ENCODE measurements around the gene POR.

POR gene

DNA sequence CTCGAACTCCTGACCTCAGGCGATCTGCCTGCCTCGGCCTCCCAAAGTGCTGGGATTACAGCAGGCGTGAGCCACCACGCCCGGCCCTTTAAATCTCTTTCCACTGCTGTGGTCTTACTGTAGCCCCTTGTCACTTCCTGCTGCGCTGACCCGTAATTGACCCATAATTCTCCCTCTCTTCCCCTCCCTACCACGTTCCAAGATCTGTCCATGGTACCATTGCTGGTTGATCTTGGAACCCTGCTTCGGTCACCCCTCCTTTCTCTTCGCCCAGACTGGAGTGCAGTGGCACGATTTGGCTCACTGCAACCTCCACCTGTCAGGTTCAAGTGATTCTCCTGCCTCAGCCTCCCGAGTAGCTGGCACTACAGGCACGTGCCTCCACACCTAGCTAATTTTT, 6.5 kb downstream of the POR start:
- no peak for TF ChIP-seq POLR2A (IDR thresholded peaks at IDR 0.05; ENCODE audit: extremely low read depth, insufficient read length)
- TF ChIP-seq, protein P1, sequence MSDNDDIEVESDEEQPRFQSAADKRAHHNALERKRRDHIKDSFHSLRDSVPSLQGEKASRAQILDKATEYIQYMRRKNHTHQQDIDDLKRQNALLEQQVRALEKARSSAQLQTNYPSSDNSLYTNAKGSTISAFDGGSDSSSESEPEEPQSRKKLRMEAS (IDR thresholded peaks at IDR 0.05; ENCODE audit: low read depth, low read length), result peak; percentile 39; the same call in 1 of the 2 replicates
- H3K4me3 ChIP-seq (ENCODE audit: low read depth, low read length), result no peak overlapping the region

GRCh38 chr7:75922966-75923603, 8.1 kb downstream of the POR start:
- no peak for DNase-seq (ENCODE audit: low read depth)
- no peak overlapping the region for H3K4me3 ChIP-seq (ENCODE audit: low read depth, low read length)
- TF ChIP-seq CTCF (IDR thresholded peaks at IDR 0.05; ENCODE audit: low read depth, low read length), result no peak
- TF ChIP-seq POLR2A (IDR thresholded peaks at IDR 0.05; ENCODE audit: extremely low read depth, insufficient read length), result no peak
- TF ChIP-seq MYC (IDR thresholded peaks at IDR 0.05; ENCODE audit: low read depth, low read length), result no peak
- TF ChIP-seq, protein P1 (IDR thresholded peaks at IDR 0.05; ENCODE audit: low read depth, low read length), result no peak

More for the DNA sequence above, 6.5 kb downstream of the POR start:
- DNase-seq (ENCODE audit: low read depth), result peak; percentile 53

DNA sequence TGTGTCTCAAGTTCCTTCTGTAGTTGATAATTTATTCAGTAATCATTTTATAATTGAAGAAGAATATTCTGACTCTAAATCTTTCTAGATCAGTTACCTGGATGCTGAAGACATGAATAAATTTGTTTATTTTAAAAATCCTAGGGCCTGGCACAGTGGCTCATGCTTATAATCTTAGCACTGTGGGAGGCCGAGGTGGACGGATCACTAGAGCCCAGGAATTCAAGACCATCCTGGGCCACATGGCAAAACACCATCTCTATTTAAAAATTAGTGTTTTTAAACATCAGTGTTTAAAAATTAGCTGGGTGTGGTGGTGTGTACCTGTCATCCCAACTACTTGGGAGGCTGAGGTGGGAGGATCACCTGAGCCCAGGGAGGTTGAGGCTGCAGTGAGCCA, 9.3 kb downstream of the POR start:
- no peak for DNase-seq (ENCODE audit: low read depth)
- TF ChIP-seq, protein P1 (IDR thresholded peaks at IDR 0.05; ENCODE audit: low read depth, low read length), result no peak
- TF ChIP-seq MYC (IDR thresholded peaks at IDR 0.05; ENCODE audit: low read depth, low read length) (no peak), POLR2A (IDR thresholded peaks at IDR 0.05; ENCODE audit: extremely low read depth, insufficient read length) (no peak), CTCF (IDR thresholded peaks at IDR 0.05; ENCODE audit: low read depth, low read length) (no peak)
- H3K4me3 ChIP-seq (ENCODE audit: low read depth, low read length), result no peak overlapping the region

DNA sequence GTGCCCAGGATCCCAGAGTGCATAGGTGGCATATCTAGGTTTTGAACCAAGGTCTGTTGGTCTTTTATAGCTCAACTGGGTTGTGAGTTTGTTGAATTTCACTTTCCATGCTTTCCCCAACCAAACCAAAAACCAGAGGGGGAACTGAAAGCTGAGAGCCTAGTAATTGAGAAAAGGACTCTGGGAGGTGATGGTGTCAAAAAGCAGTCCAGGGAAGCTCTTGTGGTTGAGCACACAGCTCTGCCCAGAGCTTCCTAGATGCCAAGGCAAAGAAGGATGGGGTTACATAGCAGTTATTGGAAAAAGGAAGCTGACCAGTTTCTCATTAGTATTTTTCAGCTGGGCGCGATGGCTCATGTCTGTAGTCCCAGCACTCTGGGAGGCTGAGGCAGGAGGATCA, 9.9 kb downstream of the POR start:
- peak; percentile 30 for DNase-seq (ENCODE audit: low read depth)
- TF ChIP-seq CTCF (IDR thresholded peaks at IDR 0.05; ENCODE audit: low read depth, low read length) (no peak), MYC (IDR thresholded peaks at IDR 0.05; ENCODE audit: low read depth, low read length) (no peak), POLR2A (IDR thresholded peaks at IDR 0.05; ENCODE audit: extremely low read depth, insufficient read length) (no peak)
- TF ChIP-seq, protein P1 (IDR thresholded peaks at IDR 0.05; ENCODE audit: low read depth, low read length), result no peak
- no peak overlapping the region for H3K4me3 ChIP-seq (ENCODE audit: low read depth, low read length)

- no peak for DNase-seq (ENCODE audit: low read depth)
- H3K4me3 ChIP-seq (ENCODE audit: low read depth, low read length), result no peak overlapping the region
- no peak for TF ChIP-seq CTCF (IDR thresholded peaks at IDR 0.05; ENCODE audit: low read depth, low read length)
- TF ChIP-seq, protein P1 (IDR thresholded peaks at IDR 0.05; ENCODE audit: low read depth, low read length), result no peak
- TF ChIP-seq MYC (IDR thresholded peaks at IDR 0.05; ENCODE audit: low read depth, low read length), result no peak
- no peak for TF ChIP-seq POLR2A (IDR thresholded peaks at IDR 0.05; ENCODE audit: extremely low read depth, insufficient read length)
These were observed 10.9 kb downstream of the POR start for GRCh38 chr7:75925717-75926435.

DNA sequence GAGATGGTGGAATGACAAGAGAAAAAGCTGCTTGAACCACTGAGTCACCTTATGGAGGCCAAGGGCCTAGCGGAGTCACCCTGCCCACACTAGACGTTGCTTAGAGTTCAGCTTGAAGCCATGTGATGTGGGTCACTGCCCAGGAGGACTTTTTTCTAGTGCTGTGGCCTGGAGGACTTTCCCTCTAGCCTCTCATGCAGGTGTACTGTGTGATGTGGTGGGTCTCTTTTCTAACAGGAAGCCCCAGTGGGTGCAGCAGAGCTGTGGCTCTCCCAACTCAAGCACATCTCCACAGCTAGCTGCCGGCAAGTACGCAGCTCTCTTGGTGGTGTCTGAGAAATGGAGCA, 13.6 kb downstream of the POR start:
- no peak overlapping the region for H3K4me3 ChIP-seq (ENCODE audit: low read depth, low read length)
- no peak for TF ChIP-seq POLR2A (IDR thresholded peaks at IDR 0.05; ENCODE audit: extremely low read depth, insufficient read length)
- TF ChIP-seq, protein P1 (IDR thresholded peaks at IDR 0.05; ENCODE audit: low read depth, low read length), result no peak
- no peak for TF ChIP-seq MYC (IDR thresholded peaks at IDR 0.05; ENCODE audit: low read depth, low read length)
- no peak for TF ChIP-seq CTCF (IDR thresholded peaks at IDR 0.05; ENCODE audit: low read depth, low read length)
- no peak for DNase-seq (ENCODE audit: low read depth)
